Ureter (tissue), 1 donor: ENCODE measurements around the gene FAM83C. TPM values are rescaled to one million over a fixed set of nuclear protein-coding genes. Genes with fewer than 3 reads are reported as not detected.
A peak's percentile ranks its signal among the peaks of the same experiment; 100 is the strongest.

ENCODE experiments used
- DNase-seq: peaks from one replicate; pipeline ENCODE4 v3.0.0-alpha.2; 2020; ENCODE audit warnings: low spot score
- total RNA-seq: library from RNA; stranded (reverse); gene quantifications from one replicate; pipeline ENCODE4 v1.2.4, GENCODE V29; 2023
- donor health status: DM: yes; HTN: yes; CAD: no.

FAM83C gene
- total RNA-seq, 1 donor from 2014 or later = 4.0 TPM

GRCh38 chr20:35284267-35284991, 7.8 kb downstream of the FAM83C start, which contains the start of gene EIF6:
TSS of gene EIF6 (minus strand) at chr20:35284772. CDS start at chr20:35284487, 285 bp downstream.
- peak; percentile 84 for DNase-seq

- no peak for DNase-seq
These were observed 8.6 kb downstream of the FAM83C start for GRCh38 chr20:35283441-35284266.

GRCh38 chr20:35281506-35282101, 10.6 kb downstream of the FAM83C start:
- no peak for DNase-seq

GRCh38 chr20:35280523-35280922, 11.7 kb downstream of the FAM83C start:
- no peak for DNase-seq

- DNase-seq = no peak
These were observed 12.6 kb downstream of the FAM83C start for GRCh38 chr20:35279533-35280174.

GRCh38 chr20:35279040-35279439, 13.2 kb downstream of the FAM83C start:
- peak; percentile 76 for DNase-seq

- DNase-seq = peak; percentile 91
These were observed 14.5 kb downstream of the FAM83C start, which contains the start of gene MMP24OS for GRCh38 chr20:35277531-35278395. TSS of gene MMP24OS (minus strand) at chr20:35278122. CDS start at chr20:35277929, 193 bp downstream.

GRCh38 chr20:35277127-35277526, 15.1 kb downstream of the FAM83C start:
- no peak for DNase-seq

GRCh38 chr20:35276408-35276807, 15.8 kb downstream of the FAM83C start:
- DNase-seq = no peak

- no peak for DNase-seq
These were observed 16.4 kb downstream of the FAM83C start for GRCh38 chr20:35275741-35276251.

GRCh38 chr20:35274172-35275092, 17.8 kb downstream of the FAM83C start:
- no peak for DNase-seq

GRCh38 chr20:35273449-35274171, 18.6 kb downstream of the FAM83C start:
- DNase-seq = no peak

GRCh38 chr20:35271904-35272303, 20.3 kb downstream of the FAM83C start:
- no peak for DNase-seq

- DNase-seq = no peak
These were observed 20.9 kb downstream of the FAM83C start for GRCh38 chr20:35271073-35271882.

GRCh38 chr20:35270021-35270902, 22.0 kb downstream of the FAM83C start:
- no peak for DNase-seq

- DNase-seq = peak; percentile 63
These were observed 23.0 kb downstream of the FAM83C start for GRCh38 chr20:35269055-35269781.
